C4-2B (cell line): ENCODE results near the gene HSF2.

Experiments
- CTCF ChIP-seq: fragments of 450-650 bp; conservative IDR thresholded peaks from 2 replicates; pipeline ENCODE4 v1.5.1; 2017; ENCODE audit warnings: mild to moderate bottlenecking
- ZFX ChIP-seq: fragments of 450-650 bp; IDR thresholded peaks from 2 replicates; pipeline ENCODE4 v1.6.1; 2017

DNA sequence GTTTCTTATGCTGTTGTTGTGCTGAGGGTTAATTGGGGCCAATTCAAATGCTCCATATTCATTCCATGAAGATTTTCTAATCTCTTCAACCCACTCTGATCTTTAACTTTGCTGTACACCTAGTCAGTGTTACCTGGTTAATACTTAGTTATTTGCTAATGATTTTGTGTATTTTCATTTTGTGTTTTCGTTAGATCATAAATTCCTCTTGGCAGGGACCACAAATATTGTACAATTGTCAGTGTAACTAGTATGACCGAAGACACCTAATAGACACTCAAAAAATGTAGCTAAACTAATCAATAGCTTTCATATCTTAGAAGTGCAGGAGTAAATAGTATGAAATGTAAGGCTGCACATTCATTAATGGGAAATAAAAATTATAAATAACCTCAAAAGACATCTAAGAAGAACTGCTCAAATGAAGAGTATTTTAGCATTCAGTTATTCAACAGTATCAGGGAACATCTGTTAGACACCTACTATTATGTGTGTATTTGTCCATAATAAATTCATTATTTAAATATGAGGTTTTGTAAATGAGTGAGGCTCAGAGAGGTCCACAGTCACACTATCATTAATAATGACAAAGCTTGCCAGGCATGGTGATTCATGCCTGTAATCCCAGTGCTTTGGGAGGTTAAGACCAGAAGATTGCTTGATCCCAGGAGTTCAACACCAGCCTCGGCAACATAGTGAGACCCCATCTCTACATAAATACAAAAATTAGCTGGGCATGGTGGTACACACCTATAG lies 13.4 kb upstream of the HSF2 start:
- TF ChIP-seq CTCF, result no peak
- no peak for TF ChIP-seq ZFX
